A549 (cell line): ENCODE measurements around the gene AFF2. TPM values are rescaled to one million over a fixed set of nuclear protein-coding genes. Genes with fewer than 3 reads are reported as not detected.

ENCODE experiments used
- ATAC-seq, 2 experiments: fragments of 200-7000 bp in 1 of 2; fragments of >200 bp in 1 of 2; cut with Nextera tagmentation in 1 of 2; cut with Tn5 transposase in 1 of 2; 3 replicates each; pipeline versions ENCODE4 v1.8.0 to v1.9.1; 2018 to 2020; ENCODE audit warnings: mild to moderate bottlenecking in 1 of 2, moderate library complexity in 1 of 2
- CTCF ChIA-PET: fragments of 300-600 bp; sonication (Branson Sonifier 250); formaldehyde crosslinking; extraction: SDS; loops from one replicate; lab custom pipeline; 2021; ENCODE audit warnings: antibody characterized with exemption, inconsistent platforms; lab: Yijun Ruan, JAX
- POLR2A ChIA-PET: fragments of 350-600 bp; formaldehyde crosslinking; extraction: SDS; loops from one replicate; lab custom pipeline; 2021; ENCODE audit warnings: antibody characterized with exemption, inconsistent platforms; lab: Yijun Ruan, JAX
- DNase-seq, 2 experiments: peaks; one replicate each; pipeline versions ENCODE4 v3.0.0 to v3.0.0-alpha.2; 2011 to 2016; ENCODE audit warnings: low read depth in 1 of 2, low spot score in 1 of 2
- FAIRE-seq: peaks from 2 replicates; lab custom pipeline; 2011; peaks lifted over from hg19 to GRCh38; lab: Jason Lieb, UNC
- H3K27ac ChIP-seq, 2 experiments: fragments of >200 bp; sonication (Bioruptor Twin); formaldehyde crosslinking; 3 replicates each; pipeline ENCODE4 v1.5.1; 2016 to 2017
- H3K4me1 ChIP-seq: fragments of >200 bp; sonication (Bioruptor Twin); formaldehyde crosslinking; 3 replicates; pipeline ENCODE4 v1.6.1; 2016
- H3K4me2 ChIP-seq: fragments of >200 bp; sonication (Bioruptor Twin); formaldehyde crosslinking; 3 replicates; pipeline ENCODE4 v1.6.1; 2016
- H3K4me3 ChIP-seq: fragments of >200 bp; sonication (Bioruptor Twin); formaldehyde crosslinking; 3 replicates; pipeline ENCODE4 v1.5.1; 2016
- H3K9me3 ChIP-seq: fragments of >200 bp; sonication (Bioruptor Twin); formaldehyde crosslinking; 3 replicates; pipeline ENCODE4 v1.6.1; 2016
- CEBPB ChIP-seq, 2 experiments: fragments of >200 bp in 1 of 2; sonication (Bioruptor Twin) in 1 of 2; formaldehyde crosslinking in 1 of 2; IDR thresholded peaks; 2 replicates each; pipeline ENCODE4 v1.6.1; 2012 to 2016
- CHD2 ChIP-seq: fragments of 150-350 bp; IDR thresholded peaks from 2 replicates; pipeline ENCODE4 v1.6.1; 2014; ENCODE audit warnings: low read length; ENCODE audit not compliant: partially characterized antibody
- EHMT2 ChIP-seq: fragments of 200-600 bp; sonication (generic); IDR thresholded peaks from 2 replicates; pipeline ENCODE4 v1.6.1; 2016; ENCODE audit warnings: antibody characterized with exemption, low read depth, mild to moderate bottlenecking, moderate library complexity
- ESRRA ChIP-seq: fragments of 150-350 bp; IDR thresholded peaks from 2 replicates; pipeline ENCODE4 v1.6.1; 2014; ENCODE audit warnings: mild to moderate bottlenecking, low read length, borderline replicate concordance
- FOXS1 ChIP-seq: fragments of 250-450 bp; sonication (Bioruptor Pico); IDR thresholded peaks from 2 replicates; pipeline ENCODE4 v1.5.0; 2020; ENCODE audit warnings: mild to moderate bottlenecking, moderate library complexity
- GATA3 ChIP-seq: IDR thresholded peaks from 2 replicates; pipeline ENCODE4 v1.6.1; 2012; ENCODE audit warnings: borderline replicate concordance
- HDAC2 ChIP-seq: fragments of 200-600 bp; sonication (generic); IDR thresholded peaks from 2 replicates; pipeline ENCODE4 v1.6.1; 2016
- HEYL ChIP-seq: fragments of 250-450 bp; sonication (Bioruptor Pico); IDR thresholded peaks from 2 replicates; pipeline ENCODE4 v1.8.0; 2021; ENCODE audit warnings: mild to moderate bottlenecking, moderate library complexity
- HOXB13 ChIP-seq: fragments of 250-450 bp; sonication (Bioruptor Pico); IDR thresholded peaks from 2 replicates; pipeline ENCODE4 v1.5.0; 2020; ENCODE audit warnings: low read depth, mild to moderate bottlenecking, moderate library complexity
- JUNB ChIP-seq: fragments of >200 bp; sonication (Bioruptor Twin); formaldehyde crosslinking; IDR thresholded peaks from 2 replicates; pipeline ENCODE4 v1.6.1; 2016
- KDM1A ChIP-seq: fragments of 200-600 bp; sonication (generic); IDR thresholded peaks from 2 replicates; pipeline ENCODE4 v1.6.1; 2016; ENCODE audit warnings: low read depth, mild to moderate bottlenecking
- KDM5A ChIP-seq: fragments of 200-600 bp; sonication (generic); IDR thresholded peaks from 2 replicates; pipeline ENCODE4 v1.6.1; 2016; ENCODE audit warnings: antibody characterized with exemption, mild to moderate bottlenecking
- MAFK ChIP-seq: fragments of 450-650 bp; IDR thresholded peaks from 2 replicates; pipeline ENCODE4 v1.6.1; 2014; ENCODE audit not compliant: partially characterized antibody
- NFE2L2 ChIP-seq: fragments of 150-350 bp; conservative IDR thresholded peaks from 2 replicates; pipeline ENCODE4 v1.6.1; 2014; ENCODE audit warnings: low read length
- NPAS2 ChIP-seq: fragments of 250-450 bp; sonication (Bioruptor Pico); IDR thresholded peaks from 2 replicates; pipeline ENCODE4 v1.8.0; 2022; ENCODE audit warnings: mild to moderate bottlenecking, moderate library complexity, borderline replicate concordance
- PHF8 ChIP-seq: fragments of 200-600 bp; sonication (generic); IDR thresholded peaks from 2 replicates; pipeline ENCODE4 v1.6.1; 2016; ENCODE audit warnings: low read depth, mild to moderate bottlenecking, antibody characterized with exemption, moderate library complexity, borderline replicate concordance
- POLR2A ChIP-seq: IDR thresholded peaks from 2 replicates; pipeline ENCODE4 v1.6.1; 2012; ENCODE audit warnings: mild to moderate bottlenecking, low read length
- POLR2AphosphoS2 ChIP-seq: conservative IDR thresholded peaks from 2 replicates; pipeline ENCODE4 v1.6.1; 2012; ENCODE audit warnings: low read length, improper control_type of control experiment, inconsistent platforms
- RCOR1 ChIP-seq: fragments of 150-350 bp; IDR thresholded peaks from 2 replicates; pipeline ENCODE4 v1.6.1; 2014; ENCODE audit warnings: antibody characterized with exemption, low read length, low read depth
- RNF2 ChIP-seq: fragments of 200-600 bp; sonication (generic); IDR thresholded peaks from 2 replicates; pipeline ENCODE4 v1.6.1; 2016; ENCODE audit warnings: low read depth, mild to moderate bottlenecking, antibody characterized with exemption, moderate library complexity, borderline replicate concordance
- SMC3 ChIP-seq: fragments of >200 bp; sonication (Bioruptor Twin); formaldehyde crosslinking; IDR thresholded peaks from 3 replicates; pipeline ENCODE4 v1.6.1; 2018; ENCODE audit warnings: inconsistent platforms
- TP53 ChIP-seq: fragments of 250-450 bp; sonication (Bioruptor Pico); IDR thresholded peaks from 2 replicates; pipeline ENCODE4 v1.5.0; 2021; ENCODE audit warnings: mild to moderate bottlenecking, moderate library complexity
- USF2 ChIP-seq: fragments of 450-650 bp; IDR thresholded peaks from 2 replicates; pipeline ENCODE4 v1.6.1; 2014; ENCODE audit warnings: antibody characterized with exemption
- WGBS: methylation state at CpG from one replicate; pipeline ENCODE4 v1.1.6; 2017; ENCODE audit errors: missing lambda C conversion rate; 5-methylcytosine and 5-hydroxymethylcytosine counted together
- polyA plus RNA-seq, 4 experiments: library from polyadenylated mRNA; depleted of rRNA in 3 of 4; stranded (reverse); fragments of >200 nt; fragmentation: RNase III in 1 of 4; extraction: RNeasy Plus Mini Kit Qiagen cat#74134 plus additional on column Dnase treatment in 1 of 4; gene quantifications; 2 replicates in 3 of 4; 3 replicates in 1 of 4; pipeline ENCODE4 v1.2.3, GENCODE V29; 2011 to 2017
- TF ChIP-seq, protein P1 (sequence below): fragments of 150-350 bp; IDR thresholded peaks from 2 replicates; pipeline ENCODE4 v1.6.1; 2014; ENCODE audit warnings: low read depth, mild to moderate bottlenecking, low read length
- TF ChIP-seq, protein P2 (sequence below): fragments of >200 bp; sonication (Bioruptor Twin); formaldehyde crosslinking; IDR thresholded peaks from 3 replicates; pipeline ENCODE4 v1.5.1; 2016
- TF ChIP-seq, protein P3 (sequence below): IDR thresholded peaks from 2 replicates; pipeline ENCODE4 v1.6.1; 2012; ENCODE audit warnings: low read depth, borderline replicate concordance

Gene AFF2
- polyA plus RNA-seq, 2 of the 4 experiments (the other 2 are of a cell fraction): 0.04 TPM; not detected in 1

GRCh38 chrX:148647651-148648050, 147.2 kb downstream of the AFF2 start:
- TF ChIP-seq KDM1A (no peak), SMC3 (no peak), KDM5A (no peak), NPAS2 (CRISPR knock-in tag) (no peak), USF2 (no peak), TP53 (CRISPR knock-in tag) (no peak), ESRRA (no peak), RNF2 (no peak), EHMT2 (no peak), RCOR1 (no peak), POLR2AphosphoS2 (no peak), CHD2 (no peak), JUNB (no peak), NFE2L2 (no peak), POLR2A (no peak), HOXB13 (no peak), GATA3 (no peak)
- TF ChIP-seq, protein P1, sequence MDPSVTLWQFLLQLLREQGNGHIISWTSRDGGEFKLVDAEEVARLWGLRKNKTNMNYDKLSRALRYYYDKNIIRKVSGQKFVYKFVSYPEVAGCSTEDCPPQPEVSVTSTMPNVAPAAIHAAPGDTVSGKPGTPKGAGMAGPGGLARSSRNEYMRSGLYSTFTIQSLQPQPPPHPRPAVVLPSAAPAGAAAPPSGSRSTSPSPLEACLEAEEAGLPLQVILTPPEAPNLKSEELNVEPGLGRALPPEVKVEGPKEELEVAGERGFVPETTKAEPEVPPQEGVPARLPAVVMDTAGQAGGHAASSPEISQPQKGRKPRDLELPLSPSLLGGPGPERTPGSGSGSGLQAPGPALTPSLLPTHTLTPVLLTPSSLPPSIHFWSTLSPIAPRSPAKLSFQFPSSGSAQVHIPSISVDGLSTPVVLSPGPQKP: no peak
- TF ChIP-seq, protein P2, sequence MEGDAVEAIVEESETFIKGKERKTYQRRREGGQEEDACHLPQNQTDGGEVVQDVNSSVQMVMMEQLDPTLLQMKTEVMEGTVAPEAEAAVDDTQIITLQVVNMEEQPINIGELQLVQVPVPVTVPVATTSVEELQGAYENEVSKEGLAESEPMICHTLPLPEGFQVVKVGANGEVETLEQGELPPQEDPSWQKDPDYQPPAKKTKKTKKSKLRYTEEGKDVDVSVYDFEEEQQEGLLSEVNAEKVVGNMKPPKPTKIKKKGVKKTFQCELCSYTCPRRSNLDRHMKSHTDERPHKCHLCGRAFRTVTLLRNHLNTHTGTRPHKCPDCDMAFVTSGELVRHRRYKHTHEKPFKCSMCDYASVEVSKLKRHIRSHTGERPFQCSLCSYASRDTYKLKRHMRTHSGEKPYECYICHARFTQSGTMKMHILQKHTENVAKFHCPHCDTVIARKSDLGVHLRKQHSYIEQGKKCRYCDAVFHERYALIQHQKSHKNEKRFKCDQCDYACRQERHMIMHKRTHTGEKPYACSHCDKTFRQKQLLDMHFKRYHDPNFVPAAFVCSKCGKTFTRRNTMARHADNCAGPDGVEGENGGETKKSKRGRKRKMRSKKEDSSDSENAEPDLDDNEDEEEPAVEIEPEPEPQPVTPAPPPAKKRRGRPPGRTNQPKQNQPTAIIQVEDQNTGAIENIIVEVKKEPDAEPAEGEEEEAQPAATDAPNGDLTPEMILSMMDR: no peak
- TF ChIP-seq, protein P3, sequence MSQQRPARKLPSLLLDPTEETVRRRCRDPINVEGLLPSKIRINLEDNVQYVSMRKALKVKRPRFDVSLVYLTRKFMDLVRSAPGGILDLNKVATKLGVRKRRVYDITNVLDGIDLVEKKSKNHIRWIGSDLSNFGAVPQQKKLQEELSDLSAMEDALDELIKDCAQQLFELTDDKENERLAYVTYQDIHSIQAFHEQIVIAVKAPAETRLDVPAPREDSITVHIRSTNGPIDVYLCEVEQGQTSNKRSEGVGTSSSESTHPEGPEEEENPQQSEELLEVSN: no peak
- no peaks in the 10 kb centered on the region for H3K4me1 ChIP-seq
- FAIRE-seq (no peak), DNase-seq (no peak), ATAC-seq (no peak)
- no peak overlapping the region for H3K27ac ChIP-seq
- no peaks in the 10 kb centered on the region for H3K9me3 ChIP-seq
- H3K4me3 ChIP-seq: no peak overlapping the region
- ChIA-PET POLR2A (no interaction called here), CTCF (no interaction called here)
- WGBS: 42% methylated on average over 4 of the region's 4 CpGs
- no peak overlapping the region for H3K4me2 ChIP-seq

GRCh38 chrX:148649145-148649795, 148.9 kb downstream of the AFF2 start:
- H3K4me3 ChIP-seq: no peak overlapping the region
- no peaks in the 10 kb centered on the region for H3K9me3 ChIP-seq
- no peak overlapping the region for H3K27ac ChIP-seq
- CTCF ChIA-PET: no interaction called here
- no peaks in the 10 kb centered on the region for H3K4me1 ChIP-seq
- 14% methylated on average over 8 of the region's 8 CpGs for WGBS
- FAIRE-seq (no peak), DNase-seq (no peak)
- no peak for TF ChIP-seq CEBPB (IDR thresholded peaks at IDR 0.05)
- no peak for TF ChIP-seq HDAC2
- TF ChIP-seq TP53 (CRISPR knock-in tag): no peak
- no peak for TF ChIP-seq PHF8
- TF ChIP-seq KDM1A: no peak
- TF ChIP-seq HOXB13: no peak
- TF ChIP-seq FOXS1 (CRISPR knock-in tag): no peak
- TF ChIP-seq HEYL (CRISPR knock-in tag): no peak
- no peak for TF ChIP-seq NFE2L2
- no peak for TF ChIP-seq MAFK
- TF ChIP-seq, all 56 proteins: peak for 0
- H3K4me2 ChIP-seq: no peak overlapping the region
- ATAC-seq: no peak
- POLR2A ChIA-PET: interaction anchor here (0.6 kb wide), 1 partner anchor 51 kb away, joined by 4 read pairs; no protein-coding TSS in a partner anchor
